ENCODE measurements around the gene DUOX1. TPM values are rescaled to one million over a fixed set of nuclear protein-coding genes. Genes with fewer than 3 reads are reported as not detected.

DUOX1 gene
- total and polyA plus RNA-seq, 4 donors: 0.13 to 4.5 (median 0.59) TPM

- intact Hi-C loops (cut with DNase I): loop anchor here (2.0 to 5.0 kb wide), 2 partner anchors 80 to 179 kb away; partner anchors contain the start of gene GATM (in 1 of the 2)
- WGBS, 2 donors: 0% methylated on average over 42 of the region's 42 CpGs
- peak; percentile 94 for ATAC-seq (ENCODE audit: low FRiP score)
Observed at GRCh38 chr15:45198337-45199135, 68.7 kb downstream of the DUOX1 start.

GRCh38 chr15:45199136-45199810 is 69.5 kb downstream of the DUOX1 start:
- intact Hi-C loops (cut with DNase I): loop anchor here (2.0 to 5.0 kb wide), 2 partner anchors 80 to 178 kb away; partner anchors contain the start of gene GATM (in 1 of the 2)
- whole genome bisulfite sequencing, 2 donors: 1% methylated on average over 25 of the region's 25 CpGs
- Histone ChIP-seq H3K27ac (ENCODE audit: low read depth in 1 of 2, low read length in 2 of 2) (peak overlapping the region; percentile 77 to 99), H3K4me1 (ENCODE audit: control insufficient read depth in 1 of 2, insufficient read depth in 2 of 2, low read length in 2 of 2) (no peaks in the 10 kb centered on the region), H3K4me3 (ENCODE audit: low read length in 2 of 2) (peak overlapping the region; percentile 22 to 38), H3K9me3 (ENCODE audit: control insufficient read depth, low read length) (no peaks in the 10 kb centered on the region), H3K36me3 (ENCODE audit: control insufficient read depth in 1 of 2, insufficient read depth in 2 of 2, low read length in 1 of 2) (no peaks in the 10 kb centered on the region), H3K27me3 (ENCODE audit: control insufficient read depth in 1 of 2, insufficient read depth in 2 of 2, low read length in 1 of 2) (no peaks in the 10 kb centered on the region)
- ATAC-seq (ENCODE audit: low FRiP score) (no peak), DNase-seq (no peak)

More at GRCh38 chr15:45198337-45199135, 68.7 kb downstream of the DUOX1 start:
- Histone ChIP-seq H3K9me3 (ENCODE audit: control insufficient read depth, low read length) (no peaks in the 10 kb centered on the region), H3K27ac (ENCODE audit: low read depth in 1 of 2, low read length in 2 of 2) (peak overlapping the region; percentile 77 to 99), H3K4me1 (ENCODE audit: control insufficient read depth in 1 of 2, insufficient read depth in 2 of 2, low read length in 2 of 2) (no peaks in the 10 kb centered on the region), H3K27me3 (ENCODE audit: control insufficient read depth in 1 of 2, insufficient read depth in 2 of 2, low read length in 1 of 2) (no peaks in the 10 kb centered on the region), H3K36me3 (ENCODE audit: control insufficient read depth in 1 of 2, insufficient read depth in 2 of 2, low read length in 1 of 2) (no peaks in the 10 kb centered on the region), H3K4me3 (ENCODE audit: low read length in 2 of 2) (peak overlapping the region; percentile 38 to 85)
- peak; percentile 94 to 95 for DNase-seq

- H3K27me3 ChIP-seq (ENCODE audit: control insufficient read depth in 1 of 2, insufficient read depth in 2 of 2, low read length in 1 of 2): no peaks in the 10 kb centered on the region
- DNase-seq (peak; percentile 95 to 97), ATAC-seq (ENCODE audit: low FRiP score) (peak; percentile 92)
- H3K9me3 ChIP-seq (ENCODE audit: control insufficient read depth, low read length): no peaks in the 10 kb centered on the region
- no peaks in the 10 kb centered on the region for H3K36me3 ChIP-seq (ENCODE audit: control insufficient read depth in 1 of 2, insufficient read depth in 2 of 2, low read length in 1 of 2)
- WGBS, 2 donors: 0% methylated on average over 34 of the region's 34 CpGs
- no peaks in the 10 kb centered on the region for H3K4me1 ChIP-seq (ENCODE audit: control insufficient read depth in 1 of 2, insufficient read depth in 2 of 2, low read length in 2 of 2)
- peak overlapping the region; percentile 38 to 65 for H3K4me3 ChIP-seq (ENCODE audit: low read length in 2 of 2)
- intact Hi-C loops (cut with DNase I): loop anchor here (2.0 to 10.0 kb wide), 3 partner anchors 33 to 435 kb away; partner anchors contain the start of gene SQOR (in 1 of the 2)
- H3K27ac ChIP-seq (ENCODE audit: low read depth in 1 of 2, low read length in 2 of 2): peak overlapping the region; percentile 84 to 98
Observed at GRCh38 chr15:45200001-45200798, 70.4 kb downstream of the DUOX1 start.

DNA sequence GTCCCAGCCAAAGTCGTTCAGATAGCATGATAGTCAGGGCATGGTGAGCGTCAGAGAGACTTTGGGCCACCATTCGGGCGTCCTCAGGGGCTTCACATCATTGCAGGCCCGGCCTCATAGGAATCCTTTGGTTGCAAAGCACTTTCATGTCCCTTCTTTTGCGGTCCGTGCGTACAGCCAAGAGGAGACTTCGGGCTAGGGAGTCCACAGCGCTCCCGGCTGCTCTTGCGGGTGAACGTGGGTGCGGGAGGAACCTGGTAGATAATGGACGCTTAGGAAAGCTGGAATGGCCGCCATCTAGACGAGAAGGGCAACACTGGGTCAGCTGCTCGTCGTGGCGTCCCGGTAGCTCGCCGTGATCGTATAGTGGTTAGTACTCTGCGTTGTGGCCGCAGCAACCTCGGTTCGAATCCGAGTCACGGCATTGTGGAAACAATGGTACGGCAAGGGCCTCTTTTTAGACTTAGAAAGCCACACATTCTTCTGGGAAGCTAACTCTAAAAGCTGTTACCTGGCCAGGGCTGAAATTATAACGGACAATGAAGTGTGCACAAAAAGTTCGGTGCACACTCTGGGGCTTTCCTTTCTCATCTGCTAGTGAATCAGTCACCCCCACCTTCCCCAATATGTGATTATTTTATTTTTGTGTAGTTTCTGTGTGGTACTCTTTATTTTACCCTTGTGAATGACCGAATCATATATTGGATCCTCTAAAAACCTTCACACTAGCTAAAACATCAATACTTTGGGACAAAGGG is 71.2 kb downstream of the DUOX1 start:
- ATAC-seq (ENCODE audit: low FRiP score): peak; percentile 69
- Histone ChIP-seq H3K36me3 (ENCODE audit: control insufficient read depth in 1 of 2, insufficient read depth in 2 of 2, low read length in 1 of 2) (no peaks in the 10 kb centered on the region), H3K4me3 (ENCODE audit: low read length in 2 of 2) (peak overlapping the region; percentile 27 to 57), H3K4me1 (ENCODE audit: control insufficient read depth in 1 of 2, insufficient read depth in 2 of 2, low read length in 2 of 2) (no peaks in the 10 kb centered on the region), H3K27me3 (ENCODE audit: control insufficient read depth in 1 of 2, insufficient read depth in 2 of 2, low read length in 1 of 2) (no peaks in the 10 kb centered on the region), H3K9me3 (ENCODE audit: control insufficient read depth, low read length) (no peaks in the 10 kb centered on the region), H3K27ac (ENCODE audit: low read depth in 1 of 2, low read length in 2 of 2) (peak overlapping the region; percentile 84 to 98)
- intact Hi-C loops (cut with DNase I): loop anchor here (2.0 to 10.0 kb wide), 3 partner anchors 34 to 434 kb away; partner anchors contain the start of gene SQOR (in 1 of the 2)
- DNase-seq: peak; percentile 88 to 93
- 5% methylated on average over 34 of the region's 34 CpGs for WGBS, 2 donors

- WGBS, 2 donors: 84 to 87% methylated on average over 3 of the region's 3 CpGs
- DNase-seq: no peak
- Histone ChIP-seq H3K27me3 (ENCODE audit: control insufficient read depth in 1 of 2, insufficient read depth in 2 of 2, low read length in 1 of 2) (no peaks in the 10 kb centered on the region), H3K36me3 (ENCODE audit: control insufficient read depth in 1 of 2, insufficient read depth in 2 of 2, low read length in 1 of 2) (no peaks in the 10 kb centered on the region), H3K4me1 (ENCODE audit: control insufficient read depth in 1 of 2, insufficient read depth in 2 of 2, low read length in 2 of 2) (no peaks in the 10 kb centered on the region), H3K27ac (ENCODE audit: low read depth in 1 of 2, low read length in 2 of 2) (no peak overlapping the region), H3K4me3 (ENCODE audit: low read length in 2 of 2) (no peak overlapping the region), H3K9me3 (ENCODE audit: control insufficient read depth, low read length) (no peaks in the 10 kb centered on the region)
- intact Hi-C loops (cut with DNase I): loop anchor here (2.0 to 10.0 kb wide), 3 partner anchors 35 to 433 kb away; partner anchors contain the start of gene SQOR (in 1 of the 2)
- no peak for ATAC-seq (ENCODE audit: low FRiP score)
Observed at GRCh38 chr15:45201557-45201859, 71.7 kb downstream of the DUOX1 start.

- no peak overlapping the region for H3K4me3 ChIP-seq (ENCODE audit: low read length in 2 of 2)
- no peaks in the 10 kb centered on the region for H3K27me3 ChIP-seq (ENCODE audit: control insufficient read depth in 1 of 2, insufficient read depth in 2 of 2, low read length in 1 of 2)
- H3K4me1 ChIP-seq (ENCODE audit: control insufficient read depth in 1 of 2, insufficient read depth in 2 of 2, low read length in 2 of 2): no peaks in the 10 kb centered on the region
- no peak for ATAC-seq (ENCODE audit: low FRiP score)
- DNase-seq: no peak
- H3K9me3 ChIP-seq (ENCODE audit: control insufficient read depth, low read length): no peaks in the 10 kb centered on the region
- no peaks in the 10 kb centered on the region for H3K36me3 ChIP-seq (ENCODE audit: control insufficient read depth in 1 of 2, insufficient read depth in 2 of 2, low read length in 1 of 2)
- 88% methylated on average over 7 of the region's 7 CpGs for WGBS, 2 donors
- intact Hi-C loops (cut with DNase I): loop anchor here (2.0 to 10.0 kb wide), 4 partner anchors 35 to 433 kb away; partner anchors contain the start of gene SQOR (in 1 of the 2)
- no peak overlapping the region for H3K27ac ChIP-seq (ENCODE audit: low read depth in 1 of 2, low read length in 2 of 2)
Observed at GRCh38 chr15:45201869-45202268, 72.1 kb downstream of the DUOX1 start.

- no peak for ATAC-seq (ENCODE audit: low FRiP score)
- intact Hi-C loops (cut with DNase I): loop anchor here (2.0 to 10.0 kb wide), 3 partner anchors 76 to 432 kb away; partner anchors contain the start of gene SQOR (in 1 of the 2)
Observed at GRCh38 chr15:45203182-45203581, 73.4 kb downstream of the DUOX1 start.

More at GRCh38 chr15:45203182-45203581, 73.4 kb downstream of the DUOX1 start:
- Histone ChIP-seq H3K4me1 (ENCODE audit: control insufficient read depth in 1 of 2, insufficient read depth in 2 of 2, low read length in 2 of 2) (no peaks in the 10 kb centered on the region), H3K27me3 (ENCODE audit: control insufficient read depth in 1 of 2, insufficient read depth in 2 of 2, low read length in 1 of 2) (no peaks in the 10 kb centered on the region), H3K9me3 (ENCODE audit: control insufficient read depth, low read length) (no peaks in the 10 kb centered on the region), H3K27ac (ENCODE audit: low read depth in 1 of 2, low read length in 2 of 2) (no peak overlapping the region), H3K36me3 (ENCODE audit: control insufficient read depth in 1 of 2, insufficient read depth in 2 of 2, low read length in 1 of 2) (no peaks in the 10 kb centered on the region), H3K4me3 (ENCODE audit: low read length in 2 of 2) (no peak overlapping the region)
- DNase-seq: no peak
- WGBS, 2 donors: 5 to 8% methylated on average over 4 of the region's 4 CpGs
